ENCODE measurements around the gene OXSM.

GRCh38 chr3:25834346-25834745, 44.5 kb downstream of the OXSM start:
- TF ChIP-seq CTCF (IDR thresholded peaks at IDR 0.05): no peak
- no peak for TF ChIP-seq POLR2A (IDR thresholded peaks at IDR 0.05)

Measured in suprapubic skin (tissue), 3 donors.